HepG2 (cell line): ENCODE data around the gene ITGB3. TPM values are rescaled to one million over a fixed set of nuclear protein-coding genes. Genes with fewer than 3 reads are reported as not detected.

ENCODE experiments used
- BORCS8-MEF2B ChIP-seq: sonication (generic); formaldehyde crosslinking; IDR thresholded peaks from 2 replicates; pipeline ENCODE4 v1.8.0; 2022; ENCODE audit warnings: mild to moderate bottlenecking, missing genetic modification reagents
- KDM1A ChIP-seq: IDR thresholded peaks from 2 replicates; pipeline ENCODE4 v1.6.1; 2016; ENCODE audit warnings: missing compliant biosample characterization
- PHF21A ChIP-seq: sonication (generic); formaldehyde crosslinking; IDR thresholded peaks from 2 replicates; pipeline ENCODE4 v1.5.0; 2020; ENCODE audit warnings: mild to moderate bottlenecking, missing genetic modification reagents
- SMARCE1 ChIP-seq: fragments of 450-650 bp; IDR thresholded peaks from 2 replicates; pipeline ENCODE4 v1.6.1; 2017; ENCODE audit warnings: borderline replicate concordance
- SRSF9 ChIP-seq: fragments of 200-400 bp; formaldehyde crosslinking; IDR thresholded peaks from 2 replicates; pipeline ENCODE4 v1.6.1; 2018; ENCODE audit warnings: borderline replicate concordance, mild to moderate bottlenecking, low read depth, low read length; ENCODE audit not compliant: insufficient read depth, poor library complexity, severe bottlenecking
- YEATS2 ChIP-seq: sonication (generic); formaldehyde crosslinking; IDR thresholded peaks from 2 replicates; pipeline ENCODE4 v1.4.0; 2020; ENCODE audit warnings: missing genetic modification reagents, borderline replicate concordance
- ZBTB42 ChIP-seq: sonication (generic); formaldehyde crosslinking; IDR thresholded peaks from 2 replicates; pipeline ENCODE4 v1.5.0; 2020; ENCODE audit warnings: mild to moderate bottlenecking, missing genetic modification reagents
- ZNF747 ChIP-seq: sonication (generic); formaldehyde crosslinking; IDR thresholded peaks from 2 replicates; pipeline ENCODE4 v1.8.1; 2023; ENCODE audit warnings: missing genetic modification reagents, mild to moderate bottlenecking, borderline replicate concordance
- polyA plus RNA-seq, 8 experiments: library from polyadenylated mRNA; depleted of rRNA in 3 of 8; stranded (reverse) in 7 of 8; unstranded in 1 of 8; fragments of >200 nt; fragmentation: Illumina TruSeq in 4 of 8; extraction: Trizol in 4 of 8; gene quantifications; 2 replicates each; pipeline versions ENCODE4 v1.2.1 to v1.2.3, GENCODE V29; 2011 to 2016; ENCODE audit warnings: low read depth in 4 of 8, missing spikeins in 1 of 8, mixed read lengths in 1 of 8; ENCODE audit not compliant: insufficient read depth in 1 of 8
- total RNA-seq, 5 experiments: library from RNA; depleted of rRNA; stranded (reverse); fragments of >200 nt; fragmentation: Illumina TruSeq; extraction: Trizol; gene quantifications; 2 replicates each; pipeline ENCODE4 v1.2.3, GENCODE V29; 2016; ENCODE audit warnings: low read depth in 1 of 5
- TF ChIP-seq, protein P1 (sequence below): sonication (generic); formaldehyde crosslinking; IDR thresholded peaks from 2 replicates; pipeline ENCODE4 v1.5.0; 2020; ENCODE audit warnings: mild to moderate bottlenecking, missing genetic modification reagents, borderline replicate concordance
- TF ChIP-seq, protein P2 (sequence below), 2 experiments: IDR thresholded peaks; 2 replicates each; pipeline ENCODE4 v1.6.1; 2011 to 2012; ENCODE audit warnings: low read length in 2 of 2, borderline replicate concordance in 1 of 2, low read depth in 1 of 2, mild to moderate bottlenecking in 1 of 2, moderate library complexity in 1 of 2
- TF ChIP-seq, protein P3 (sequence below): IDR thresholded peaks from 2 replicates; pipeline ENCODE4 v1.6.1; 2016; ENCODE audit warnings: mild to moderate bottlenecking
- TF ChIP-seq, protein P4 (sequence below): sonication (generic); formaldehyde crosslinking; IDR thresholded peaks from 2 replicates; pipeline ENCODE4 v1.5.0; 2020; ENCODE audit warnings: mild to moderate bottlenecking, missing genetic modification reagents
- TF ChIP-seq, protein P5 (sequence below): IDR thresholded peaks from 2 replicates; pipeline ENCODE4 v1.6.1; 2018; ENCODE audit warnings: missing genetic modification reagents, mild to moderate bottlenecking, missing compliant biosample characterization
- TF ChIP-seq, protein P6 (sequence below): sonication (generic); formaldehyde crosslinking; IDR thresholded peaks from 2 replicates; pipeline ENCODE4 v1.4.0; 2020; ENCODE audit warnings: missing genetic modification reagents

Gene ITGB3
- total and polyA plus RNA-seq, 2 of the 13 experiments (the other 11 are each of a cell fraction or from before 2014, with no cell fraction given), result 0.09 to 0.31 TPM

DNA sequence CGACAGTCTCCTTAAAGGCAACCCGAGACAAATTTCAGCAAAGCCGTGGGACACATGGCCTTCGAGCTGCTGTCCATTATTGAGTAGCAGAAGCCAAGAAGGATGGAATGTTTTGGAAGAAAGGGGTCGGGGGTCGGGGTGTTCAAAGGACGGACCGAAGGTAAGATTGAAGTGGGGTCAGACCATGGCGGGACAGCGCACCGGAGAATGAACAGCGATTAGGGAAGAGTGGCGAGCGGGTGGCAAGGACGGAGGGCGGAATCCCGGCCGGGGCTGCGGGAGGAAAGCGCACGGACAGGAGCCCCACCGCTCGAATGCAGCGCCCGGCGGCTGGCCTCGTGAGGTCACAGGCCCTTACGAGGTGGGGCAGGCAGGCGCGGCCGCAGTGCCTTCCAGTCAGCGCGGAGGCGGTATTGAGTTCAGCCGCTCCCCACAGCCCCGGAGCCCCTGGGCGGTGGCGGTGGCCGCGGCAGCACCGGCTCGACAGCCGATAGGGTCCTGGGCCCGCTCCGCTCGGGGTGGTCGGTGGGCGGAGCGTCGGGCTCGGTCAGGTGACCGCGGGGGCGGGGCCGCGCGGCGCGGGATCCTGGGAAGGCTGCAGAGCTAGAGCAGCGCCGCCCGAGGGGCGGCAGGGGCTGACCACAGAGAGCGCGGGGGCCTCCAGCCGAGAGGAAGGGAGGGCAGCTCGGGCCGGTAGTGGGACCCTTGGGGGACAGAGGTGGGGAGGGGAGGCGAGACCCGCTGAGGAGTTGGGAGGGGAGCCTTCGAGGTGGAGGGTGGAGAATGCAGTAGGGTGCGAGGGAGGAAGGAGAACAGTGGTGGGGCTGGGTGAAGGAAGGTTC, 70.0 kb downstream of the ITGB3 start, which contains the start of gene EFCAB13 (continued):
- TF ChIP-seq, protein P1, sequence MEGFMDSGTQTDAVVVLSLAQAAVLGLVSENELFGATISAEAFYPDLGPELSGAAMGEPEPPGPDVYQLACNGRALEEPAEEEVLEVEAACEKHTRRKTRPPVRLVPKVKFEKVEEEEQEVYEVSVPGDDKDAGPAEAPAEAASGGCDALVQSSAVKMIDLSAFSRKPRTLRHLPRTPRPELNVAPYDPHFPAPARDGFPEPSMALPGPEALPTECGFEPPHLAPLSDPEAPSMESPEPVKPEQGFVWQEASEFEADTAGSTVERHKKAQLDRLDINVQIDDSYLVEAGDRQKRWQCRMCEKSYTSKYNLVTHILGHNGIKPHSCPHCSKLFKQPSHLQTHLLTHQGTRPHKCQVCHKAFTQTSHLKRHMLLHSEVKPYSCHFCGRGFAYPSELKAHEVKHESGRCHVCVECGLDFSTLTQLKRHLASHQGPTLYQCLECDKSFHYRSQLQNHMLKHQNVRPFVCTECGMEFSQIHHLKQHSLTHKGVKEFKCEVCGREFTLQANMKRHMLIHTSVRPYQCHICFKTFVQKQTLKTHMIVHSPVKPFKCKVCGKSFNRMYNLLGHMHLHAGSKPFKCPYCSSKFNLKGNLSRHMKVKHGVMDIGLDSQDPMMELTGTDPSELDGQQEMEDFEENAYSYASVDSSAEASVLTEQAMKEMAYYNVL (CRISPR knock-in tag), result peak; percentile 85; the same call in 1 of the 2 replicates
- TF ChIP-seq, protein P2, sequence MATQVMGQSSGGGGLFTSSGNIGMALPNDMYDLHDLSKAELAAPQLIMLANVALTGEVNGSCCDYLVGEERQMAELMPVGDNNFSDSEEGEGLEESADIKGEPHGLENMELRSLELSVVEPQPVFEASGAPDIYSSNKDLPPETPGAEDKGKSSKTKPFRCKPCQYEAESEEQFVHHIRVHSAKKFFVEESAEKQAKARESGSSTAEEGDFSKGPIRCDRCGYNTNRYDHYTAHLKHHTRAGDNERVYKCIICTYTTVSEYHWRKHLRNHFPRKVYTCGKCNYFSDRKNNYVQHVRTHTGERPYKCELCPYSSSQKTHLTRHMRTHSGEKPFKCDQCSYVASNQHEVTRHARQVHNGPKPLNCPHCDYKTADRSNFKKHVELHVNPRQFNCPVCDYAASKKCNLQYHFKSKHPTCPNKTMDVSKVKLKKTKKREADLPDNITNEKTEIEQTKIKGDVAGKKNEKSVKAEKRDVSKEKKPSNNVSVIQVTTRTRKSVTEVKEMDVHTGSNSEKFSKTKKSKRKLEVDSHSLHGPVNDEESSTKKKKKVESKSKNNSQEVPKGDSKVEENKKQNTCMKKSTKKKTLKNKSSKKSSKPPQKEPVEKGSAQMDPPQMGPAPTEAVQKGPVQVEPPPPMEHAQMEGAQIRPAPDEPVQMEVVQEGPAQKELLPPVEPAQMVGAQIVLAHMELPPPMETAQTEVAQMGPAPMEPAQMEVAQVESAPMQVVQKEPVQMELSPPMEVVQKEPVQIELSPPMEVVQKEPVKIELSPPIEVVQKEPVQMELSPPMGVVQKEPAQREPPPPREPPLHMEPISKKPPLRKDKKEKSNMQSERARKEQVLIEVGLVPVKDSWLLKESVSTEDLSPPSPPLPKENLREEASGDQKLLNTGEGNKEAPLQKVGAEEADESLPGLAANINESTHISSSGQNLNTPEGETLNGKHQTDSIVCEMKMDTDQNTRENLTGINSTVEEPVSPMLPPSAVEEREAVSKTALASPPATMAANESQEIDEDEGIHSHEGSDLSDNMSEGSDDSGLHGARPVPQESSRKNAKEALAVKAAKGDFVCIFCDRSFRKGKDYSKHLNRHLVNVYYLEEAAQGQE (IDR thresholded peaks at IDR 0.05; ENCODE audit: borderline replicate concordance in 1 of 2, low read depth in 1 of 2, low read length in 2 of 2), result peak in 1 of 2 experiments; percentile 9; a peak in 1 of 4 replicates
- TF ChIP-seq SRSF9, result no peak
- peak; percentile 70 for TF ChIP-seq YEATS2 (CRISPR knock-in tag)
- TF ChIP-seq ZNF747 (CRISPR knock-in tag), result no peak
- TF ChIP-seq SMARCE1, result no peak
- TF ChIP-seq, protein P3, sequence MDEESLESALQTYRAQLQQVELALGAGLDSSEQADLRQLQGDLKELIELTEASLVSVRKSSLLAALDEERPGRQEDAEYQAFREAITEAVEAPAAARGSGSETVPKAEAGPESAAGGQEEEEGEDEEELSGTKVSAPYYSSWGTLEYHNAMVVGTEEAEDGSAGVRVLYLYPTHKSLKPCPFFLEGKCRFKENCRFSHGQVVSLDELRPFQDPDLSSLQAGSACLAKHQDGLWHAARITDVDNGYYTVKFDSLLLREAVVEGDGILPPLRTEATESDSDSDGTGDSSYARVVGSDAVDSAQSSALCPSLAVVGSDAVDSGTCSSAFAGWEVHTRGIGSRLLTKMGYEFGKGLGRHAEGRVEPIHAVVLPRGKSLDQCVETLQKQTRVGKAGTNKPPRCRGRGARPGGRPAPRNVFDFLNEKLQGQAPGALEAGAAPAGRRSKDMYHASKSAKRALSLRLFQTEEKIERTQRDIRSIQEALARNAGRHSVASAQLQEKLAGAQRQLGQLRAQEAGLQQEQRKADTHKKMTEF (CRISPR knock-in tag), result peak; percentile 96
- no peak; the same call in none of the 2 replicates for TF ChIP-seq ZBTB42 (CRISPR knock-in tag)
- 0 out of 2 replicates have a peak, but pooled peaks have one; percentile 16 for TF ChIP-seq KDM1A (CRISPR knock-in tag)
- TF ChIP-seq, protein P4, sequence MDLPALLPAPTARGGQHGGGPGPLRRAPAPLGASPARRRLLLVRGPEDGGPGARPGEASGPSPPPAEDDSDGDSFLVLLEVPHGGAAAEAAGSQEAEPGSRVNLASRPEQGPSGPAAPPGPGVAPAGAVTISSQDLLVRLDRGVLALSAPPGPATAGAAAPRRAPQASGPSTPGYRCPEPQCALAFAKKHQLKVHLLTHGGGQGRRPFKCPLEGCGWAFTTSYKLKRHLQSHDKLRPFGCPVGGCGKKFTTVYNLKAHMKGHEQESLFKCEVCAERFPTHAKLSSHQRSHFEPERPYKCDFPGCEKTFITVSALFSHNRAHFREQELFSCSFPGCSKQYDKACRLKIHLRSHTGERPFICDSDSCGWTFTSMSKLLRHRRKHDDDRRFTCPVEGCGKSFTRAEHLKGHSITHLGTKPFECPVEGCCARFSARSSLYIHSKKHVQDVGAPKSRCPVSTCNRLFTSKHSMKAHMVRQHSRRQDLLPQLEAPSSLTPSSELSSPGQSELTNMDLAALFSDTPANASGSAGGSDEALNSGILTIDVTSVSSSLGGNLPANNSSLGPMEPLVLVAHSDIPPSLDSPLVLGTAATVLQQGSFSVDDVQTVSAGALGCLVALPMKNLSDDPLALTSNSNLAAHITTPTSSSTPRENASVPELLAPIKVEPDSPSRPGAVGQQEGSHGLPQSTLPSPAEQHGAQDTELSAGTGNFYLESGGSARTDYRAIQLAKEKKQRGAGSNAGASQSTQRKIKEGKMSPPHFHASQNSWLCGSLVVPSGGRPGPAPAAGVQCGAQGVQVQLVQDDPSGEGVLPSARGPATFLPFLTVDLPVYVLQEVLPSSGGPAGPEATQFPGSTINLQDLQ (CRISPR knock-in tag), result peak; percentile 98
- peak; percentile 98 for TF ChIP-seq BORCS8-MEF2B (CRISPR knock-in tag)
- peak; percentile 85 for TF ChIP-seq PHF21A (CRISPR knock-in tag)
- TF ChIP-seq, protein P5, sequence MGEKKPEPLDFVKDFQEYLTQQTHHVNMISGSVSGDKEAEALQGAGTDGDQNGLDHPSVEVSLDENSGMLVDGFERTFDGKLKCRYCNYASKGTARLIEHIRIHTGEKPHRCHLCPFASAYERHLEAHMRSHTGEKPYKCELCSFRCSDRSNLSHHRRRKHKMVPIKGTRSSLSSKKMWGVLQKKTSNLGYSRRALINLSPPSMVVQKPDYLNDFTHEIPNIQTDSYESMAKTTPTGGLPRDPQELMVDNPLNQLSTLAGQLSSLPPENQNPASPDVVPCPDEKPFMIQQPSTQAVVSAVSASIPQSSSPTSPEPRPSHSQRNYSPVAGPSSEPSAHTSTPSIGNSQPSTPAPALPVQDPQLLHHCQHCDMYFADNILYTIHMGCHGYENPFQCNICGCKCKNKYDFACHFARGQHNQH (CRISPR knock-in tag), result peak; percentile 96
- TF ChIP-seq, protein P6, sequence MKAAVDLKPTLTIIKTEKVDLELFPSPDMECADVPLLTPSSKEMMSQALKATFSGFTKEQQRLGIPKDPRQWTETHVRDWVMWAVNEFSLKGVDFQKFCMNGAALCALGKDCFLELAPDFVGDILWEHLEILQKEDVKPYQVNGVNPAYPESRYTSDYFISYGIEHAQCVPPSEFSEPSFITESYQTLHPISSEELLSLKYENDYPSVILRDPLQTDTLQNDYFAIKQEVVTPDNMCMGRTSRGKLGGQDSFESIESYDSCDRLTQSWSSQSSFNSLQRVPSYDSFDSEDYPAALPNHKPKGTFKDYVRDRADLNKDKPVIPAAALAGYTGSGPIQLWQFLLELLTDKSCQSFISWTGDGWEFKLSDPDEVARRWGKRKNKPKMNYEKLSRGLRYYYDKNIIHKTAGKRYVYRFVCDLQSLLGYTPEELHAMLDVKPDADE (CRISPR knock-in tag), result peak; percentile 76; the same call in 1 of the 2 replicates
